ENCODE data around the gene SREBF1. TPM values are rescaled to one million over a fixed set of nuclear protein-coding genes. Genes with fewer than 3 reads are reported as not detected.

The SREBF1 gene
- total and polyA plus RNA-seq, 12 donors = 9.0 to 61.2 (median 20.1) TPM

DNA sequence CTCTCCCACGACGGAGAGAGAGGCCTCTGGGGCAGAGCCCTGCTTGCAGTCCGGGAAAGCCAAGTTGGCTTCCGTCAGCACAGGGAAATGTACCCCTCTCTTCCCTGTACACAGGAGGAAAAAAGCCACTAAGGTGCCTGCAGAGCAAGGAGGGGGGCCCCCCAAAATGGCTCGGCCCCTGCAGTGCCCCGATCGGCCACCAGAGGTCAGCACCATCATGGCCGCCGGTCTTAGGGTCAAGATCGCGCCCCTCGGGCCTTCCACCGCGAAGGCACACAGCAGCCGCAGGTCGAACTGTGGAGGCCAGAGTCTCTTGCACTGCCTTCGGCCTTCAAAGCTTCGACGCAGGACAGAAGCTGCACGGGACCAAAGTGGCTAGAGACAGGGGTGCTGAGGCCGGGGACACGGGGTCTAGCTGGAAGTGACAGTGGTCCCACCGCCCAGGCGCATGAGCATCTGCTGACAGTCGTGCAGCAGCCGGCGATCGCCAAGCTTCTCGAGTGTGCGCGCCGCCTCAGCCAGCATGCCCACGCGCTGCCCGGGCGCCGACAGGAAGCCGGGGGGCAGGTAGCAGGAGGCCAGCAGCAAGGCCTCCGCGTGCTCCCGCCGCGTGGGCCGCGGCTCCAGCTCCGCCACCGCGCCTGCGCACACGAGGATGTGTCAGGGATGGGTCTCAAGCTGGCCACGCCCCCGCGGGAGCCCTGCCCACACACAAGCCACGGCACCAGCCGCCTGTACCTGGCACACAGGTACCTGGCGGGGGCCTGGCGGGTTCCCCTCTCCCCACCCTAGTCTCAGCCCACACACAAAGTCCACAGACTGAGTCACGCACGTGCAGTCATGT lies 24.4 kb downstream of the SREBF1 start:
- DNase-seq (peak; percentile 77 to 82), ATAC-seq (peak; percentile 11 to 65 (median 42))
- Histone ChIP-seq H3K27ac (peak overlapping the region in 7 of 10 donors; percentile 8 to 56 (median 44)), H3K4me1 (peaks cover 14 to 91% (median 52%) of the 10 kb centered on the region in 9 donors), H3K4me3 (no peak overlapping the region), H3K9me3 (no peaks in the 10 kb centered on the region), H3K36me3 (peaks cover 0 to 72% (median 8%) of the 10 kb centered on the region in 9 donors), H3K27me3 (no peaks in the 10 kb centered on the region)
- TF ChIP-seq, protein P1, sequence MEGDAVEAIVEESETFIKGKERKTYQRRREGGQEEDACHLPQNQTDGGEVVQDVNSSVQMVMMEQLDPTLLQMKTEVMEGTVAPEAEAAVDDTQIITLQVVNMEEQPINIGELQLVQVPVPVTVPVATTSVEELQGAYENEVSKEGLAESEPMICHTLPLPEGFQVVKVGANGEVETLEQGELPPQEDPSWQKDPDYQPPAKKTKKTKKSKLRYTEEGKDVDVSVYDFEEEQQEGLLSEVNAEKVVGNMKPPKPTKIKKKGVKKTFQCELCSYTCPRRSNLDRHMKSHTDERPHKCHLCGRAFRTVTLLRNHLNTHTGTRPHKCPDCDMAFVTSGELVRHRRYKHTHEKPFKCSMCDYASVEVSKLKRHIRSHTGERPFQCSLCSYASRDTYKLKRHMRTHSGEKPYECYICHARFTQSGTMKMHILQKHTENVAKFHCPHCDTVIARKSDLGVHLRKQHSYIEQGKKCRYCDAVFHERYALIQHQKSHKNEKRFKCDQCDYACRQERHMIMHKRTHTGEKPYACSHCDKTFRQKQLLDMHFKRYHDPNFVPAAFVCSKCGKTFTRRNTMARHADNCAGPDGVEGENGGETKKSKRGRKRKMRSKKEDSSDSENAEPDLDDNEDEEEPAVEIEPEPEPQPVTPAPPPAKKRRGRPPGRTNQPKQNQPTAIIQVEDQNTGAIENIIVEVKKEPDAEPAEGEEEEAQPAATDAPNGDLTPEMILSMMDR (IDR thresholded peaks at IDR 0.05) = peak; percentile 99 to 100 (median 100)
- 56 to 59% methylated on average over 58 to 59 of the region's 59 CpGs for WGBS, 2 donors
- intact Hi-C loops (cut with DNase I) = loop anchor here in 9 of 10 donors (1.0 to 10.0 kb wide), 7 partner anchors 47 to 222 kb away; partner anchors contain the start of genes ATPAF2 (in 5 of the 9), GID4 (in 5 of the 9) and RAI1 (in 2 of the 9)

DNA sequence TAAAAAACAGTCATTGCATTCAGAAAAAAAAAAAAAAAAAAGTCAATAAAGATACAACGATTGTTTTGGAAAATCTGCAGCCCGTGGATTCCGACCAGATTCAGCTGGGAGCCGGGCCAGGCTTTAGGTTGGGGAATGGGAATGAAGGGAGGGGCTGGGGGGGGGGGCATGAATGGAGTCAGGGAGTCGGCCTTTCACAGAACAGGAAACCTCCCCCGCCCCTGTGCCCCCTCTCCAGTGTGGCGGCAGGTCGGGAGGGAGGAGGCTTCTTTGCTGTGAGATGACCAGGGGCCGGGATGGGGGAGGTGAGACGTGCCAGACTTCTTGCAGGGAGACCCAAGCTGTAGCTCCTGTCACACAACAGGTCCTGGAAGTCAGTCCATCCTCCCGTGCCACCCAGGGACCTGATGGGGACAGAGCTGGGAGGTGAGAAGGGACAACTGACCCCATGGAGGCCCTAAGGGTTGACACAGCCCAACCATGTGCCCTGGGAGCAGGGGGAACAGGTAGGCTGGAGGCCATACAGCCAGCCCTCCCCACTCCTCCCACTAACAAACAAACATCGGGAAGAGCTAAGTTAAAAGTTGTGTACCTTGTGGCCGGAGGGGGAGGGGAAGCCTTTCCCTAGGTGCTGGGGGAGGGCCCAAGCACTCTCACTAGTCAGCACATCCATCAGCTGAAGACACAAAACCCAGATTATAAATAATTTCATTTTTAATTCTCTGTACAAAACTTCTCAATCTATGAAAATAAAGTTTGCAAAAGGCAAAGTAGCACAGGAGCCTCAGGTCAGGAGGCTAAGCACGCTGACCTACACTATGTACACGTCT lies 25.2 kb downstream of the SREBF1 start:
- no peaks in the 10 kb centered on the region for H3K9me3 ChIP-seq
- no peak overlapping the region for H3K4me3 ChIP-seq
- ATAC-seq (no peak), DNase-seq (no peak)
- WGBS, 2 donors = 28 to 30% methylated on average over 15 of the region's 15 CpGs
- peak overlapping the region in 7 of 10 donors; percentile 8 to 73 (median 44) for H3K27ac ChIP-seq
- peaks cover 0 to 66% (median 8%) of the 10 kb centered on the region in 9 donors for H3K36me3 ChIP-seq
- no peaks in the 10 kb centered on the region for H3K27me3 ChIP-seq
- TF ChIP-seq, protein P1 (IDR thresholded peaks at IDR 0.05) = no peak
- intact Hi-C loops (cut with DNase I) = loop anchor here in 9 of 10 donors (1.0 to 10.0 kb wide), 7 partner anchors 48 to 223 kb away; partner anchors contain the start of genes ATPAF2 (in 5 of the 9), GID4 (in 5 of the 9) and RAI1 (in 2 of the 9)
- peaks cover 17 to 90% (median 53%) of the 10 kb centered on the region in 9 donors for H3K4me1 ChIP-seq

DNA sequence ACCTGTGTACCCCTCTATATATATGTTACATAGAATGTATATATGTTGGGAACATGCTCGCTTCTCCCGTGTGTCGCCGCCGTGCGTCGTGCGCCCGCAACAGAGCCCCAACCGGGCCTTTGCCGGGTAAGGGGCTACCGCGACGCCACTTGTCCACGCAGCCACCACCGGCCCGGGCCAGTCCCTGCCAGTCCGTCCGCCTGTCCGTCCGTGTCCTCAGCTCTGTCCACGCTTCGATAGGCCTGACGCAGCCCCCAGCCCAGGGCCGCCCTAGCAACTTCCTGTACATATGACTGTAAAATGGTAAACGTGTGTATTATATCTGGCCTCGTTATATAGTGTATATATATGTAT lies 25.9 kb downstream of the SREBF1 start:
- intact Hi-C loops (cut with DNase I) = loop anchor here in 9 of 10 donors (5.0 to 10.0 kb wide), 4 partner anchors 51 to 224 kb away; partner anchors contain the start of genes ATPAF2 (in 5 of the 9), GID4 (in 5 of the 9) and RAI1 (in 2 of the 9)
- H3K36me3 ChIP-seq = peaks cover 0 to 67% (median 8%) of the 10 kb centered on the region in 9 donors

More for the DNA sequence above, 25.9 kb downstream of the SREBF1 start:
- 80 to 81% methylated on average over 27 of the region's 27 CpGs for WGBS, 2 donors
- Histone ChIP-seq H3K4me3 (peak overlapping the region in 4 of 10 donors; percentile 31 to 45 (median 36)), H3K27me3 (no peaks in the 10 kb centered on the region), H3K9me3 (no peaks in the 10 kb centered on the region), H3K4me1 (peaks cover 19 to 91% (median 60%) of the 10 kb centered on the region in 9 donors), H3K27ac (peak overlapping the region in 6 of 10 donors; percentile 61 to 76 (median 68))
- no peak for ATAC-seq
- DNase-seq = no peak
- TF ChIP-seq, protein P1 (IDR thresholded peaks at IDR 0.05) = no peak

All from heart right ventricle (tissue), 16 donors.